ENCODE results near the gene MYO3B.

Gene MYO3B

GRCh38 chr2:170454471-170455372 lies 276.8 kb downstream of the MYO3B start:
- TF ChIP-seq MYC (IDR thresholded peaks at IDR 0.05; ENCODE audit: low read depth, low read length) (no peak), POLR2A (IDR thresholded peaks at IDR 0.05; ENCODE audit: extremely low read depth, insufficient read length) (no peak), MAX (IDR thresholded peaks at IDR 0.05; ENCODE audit: low read depth, low read length) (no peak)
- TF ChIP-seq, protein P1, sequence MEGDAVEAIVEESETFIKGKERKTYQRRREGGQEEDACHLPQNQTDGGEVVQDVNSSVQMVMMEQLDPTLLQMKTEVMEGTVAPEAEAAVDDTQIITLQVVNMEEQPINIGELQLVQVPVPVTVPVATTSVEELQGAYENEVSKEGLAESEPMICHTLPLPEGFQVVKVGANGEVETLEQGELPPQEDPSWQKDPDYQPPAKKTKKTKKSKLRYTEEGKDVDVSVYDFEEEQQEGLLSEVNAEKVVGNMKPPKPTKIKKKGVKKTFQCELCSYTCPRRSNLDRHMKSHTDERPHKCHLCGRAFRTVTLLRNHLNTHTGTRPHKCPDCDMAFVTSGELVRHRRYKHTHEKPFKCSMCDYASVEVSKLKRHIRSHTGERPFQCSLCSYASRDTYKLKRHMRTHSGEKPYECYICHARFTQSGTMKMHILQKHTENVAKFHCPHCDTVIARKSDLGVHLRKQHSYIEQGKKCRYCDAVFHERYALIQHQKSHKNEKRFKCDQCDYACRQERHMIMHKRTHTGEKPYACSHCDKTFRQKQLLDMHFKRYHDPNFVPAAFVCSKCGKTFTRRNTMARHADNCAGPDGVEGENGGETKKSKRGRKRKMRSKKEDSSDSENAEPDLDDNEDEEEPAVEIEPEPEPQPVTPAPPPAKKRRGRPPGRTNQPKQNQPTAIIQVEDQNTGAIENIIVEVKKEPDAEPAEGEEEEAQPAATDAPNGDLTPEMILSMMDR (IDR thresholded peaks at IDR 0.05; ENCODE audit: low read depth, low read length): no peak
- no peak overlapping the region for H3K4me3 ChIP-seq (ENCODE audit: low read depth, low read length)
- DNase-seq (ENCODE audit: low read depth): no peak

- TF ChIP-seq, protein P1 (IDR thresholded peaks at IDR 0.05; ENCODE audit: low read depth, low read length): no peak
- no peak for TF ChIP-seq MAX (IDR thresholded peaks at IDR 0.05; ENCODE audit: low read depth, low read length)
- no peak for TF ChIP-seq MYC (IDR thresholded peaks at IDR 0.05; ENCODE audit: low read depth, low read length)
- TF ChIP-seq POLR2A (IDR thresholded peaks at IDR 0.05; ENCODE audit: extremely low read depth, insufficient read length): no peak
- no peak for DNase-seq (ENCODE audit: low read depth)
- H3K4me3 ChIP-seq (ENCODE audit: low read depth, low read length): no peak overlapping the region
Measured at GRCh38 chr2:170455617-170456426, 277.9 kb downstream of the MYO3B start.

DNA sequence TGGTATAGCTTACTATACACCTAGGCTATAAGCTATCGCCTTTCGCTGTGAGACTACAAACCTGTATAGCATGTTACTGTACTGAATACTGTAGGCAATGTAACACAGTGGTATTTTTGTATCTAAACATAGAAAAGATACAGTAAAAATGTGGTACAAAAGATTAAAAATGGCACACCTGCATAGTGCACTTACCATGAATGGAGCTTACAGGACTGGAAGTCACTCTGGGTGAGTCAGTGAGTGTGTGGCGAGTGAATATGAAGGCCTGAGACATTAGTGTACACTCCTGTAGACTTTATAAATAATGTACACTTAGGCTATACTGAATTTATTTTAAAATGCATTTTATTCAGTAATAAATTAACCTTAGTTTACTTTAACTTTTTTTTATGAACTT lies 279.0 kb downstream of the MYO3B start:
- TF ChIP-seq, protein P1 (IDR thresholded peaks at IDR 0.05; ENCODE audit: low read depth, low read length): no peak
- TF ChIP-seq MYC (IDR thresholded peaks at IDR 0.05; ENCODE audit: low read depth, low read length): no peak
- TF ChIP-seq MAX (IDR thresholded peaks at IDR 0.05; ENCODE audit: low read depth, low read length): no peak
- no peak for TF ChIP-seq POLR2A (IDR thresholded peaks at IDR 0.05; ENCODE audit: extremely low read depth, insufficient read length)
- no peak for DNase-seq (ENCODE audit: low read depth)
- H3K4me3 ChIP-seq (ENCODE audit: low read depth, low read length): no peak overlapping the region

GRCh38 chr2:170457742-170458141 lies 279.8 kb downstream of the MYO3B start:
- no peak for TF ChIP-seq MYC (IDR thresholded peaks at IDR 0.05; ENCODE audit: low read depth, low read length)
- no peak for TF ChIP-seq POLR2A (IDR thresholded peaks at IDR 0.05; ENCODE audit: extremely low read depth, insufficient read length)
- no peak for TF ChIP-seq MAX (IDR thresholded peaks at IDR 0.05; ENCODE audit: low read depth, low read length)
- TF ChIP-seq, protein P1 (IDR thresholded peaks at IDR 0.05; ENCODE audit: low read depth, low read length): no peak
- no peak overlapping the region for H3K4me3 ChIP-seq (ENCODE audit: low read depth, low read length)
- no peak for DNase-seq (ENCODE audit: low read depth)

DNA sequence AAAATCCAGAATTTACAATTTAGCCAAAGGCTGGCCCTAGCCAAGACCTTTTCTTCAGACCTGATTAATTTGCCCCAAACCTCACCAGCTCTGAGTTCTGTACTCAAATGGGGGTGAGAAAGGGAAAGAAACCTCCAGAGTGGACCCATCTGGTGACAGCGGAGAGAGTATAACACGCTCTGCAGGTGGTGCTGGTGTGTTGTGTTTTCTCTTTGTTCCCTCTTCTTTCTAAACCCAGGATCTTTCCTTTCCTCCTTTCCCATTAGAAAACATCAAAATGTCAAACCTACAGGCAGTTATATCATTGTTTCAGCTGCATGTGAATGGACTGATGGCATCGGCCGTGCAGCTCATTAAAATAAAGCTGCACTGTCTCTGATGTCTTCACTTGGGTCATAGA lies 283.9 kb downstream of the MYO3B start:
- H3K4me3 ChIP-seq (ENCODE audit: low read depth, low read length): no peak overlapping the region
- TF ChIP-seq MYC (IDR thresholded peaks at IDR 0.05; ENCODE audit: low read depth, low read length): no peak
- no peak for TF ChIP-seq POLR2A (IDR thresholded peaks at IDR 0.05; ENCODE audit: extremely low read depth, insufficient read length)
- TF ChIP-seq, protein P1 (IDR thresholded peaks at IDR 0.05; ENCODE audit: low read depth, low read length): no peak
- TF ChIP-seq MAX (IDR thresholded peaks at IDR 0.05; ENCODE audit: low read depth, low read length): no peak
- DNase-seq (ENCODE audit: low read depth): no peak

All from NB4 (cell line).